Transverse colon (tissue), 4 donors: ENCODE results near the gene CACNA1I. TPM values are rescaled to one million over a fixed set of nuclear protein-coding genes. Genes with fewer than 3 reads are reported as not detected.

Experiments
- DNase-seq: peaks from one replicate; pipeline ENCODE4 v3.0.0-alpha.2; 2019
- H3K27ac ChIP-seq, 4 donors: fragments of 200-600 bp; sonication (generic); 2 replicates each; pipeline ENCODE4 v1.5.1; 2016 to 2018; ENCODE audit warnings: inconsistent platforms in 4 of 4
- H3K27me3 ChIP-seq: fragments of 200-600 bp; sonication (generic); 2 replicates; pipeline ENCODE4 v1.5.1; 2017; ENCODE audit warnings: inconsistent platforms
- H3K36me3 ChIP-seq, 4 donors: fragments of 200-600 bp; sonication (generic); 2 replicates each; pipeline ENCODE4 v1.5.1; 2017 to 2019; ENCODE audit warnings: inconsistent platforms in 4 of 4
- H3K4me1 ChIP-seq, 4 donors: fragments of 200-600 bp; sonication (generic); 2 replicates each; pipeline ENCODE4 v1.5.1; 2017 to 2020; ENCODE audit warnings: inconsistent platforms in 4 of 4
- H3K4me3 ChIP-seq, 4 donors: fragments of 200-600 bp; sonication (generic); 1 replicate in 1 of 4; 2 replicates in 3 of 4; pipeline versions ENCODE4 v1.5.1 to v1.6.1; 2017 to 2019; ENCODE audit warnings: inconsistent platforms in 4 of 4
- H3K9me3 ChIP-seq, 2 donors: fragments of 200-600 bp; sonication (generic); 2 replicates each; pipeline ENCODE4 v1.5.1; 2017 to 2019; ENCODE audit warnings: inconsistent platforms in 2 of 2
- CTCF ChIP-seq, 5 experiments: fragments of 200-600 bp in 3 of 5; fragments of 450-650 bp in 2 of 5; sonication (generic) in 3 of 5; IDR thresholded peaks; 1 replicate in 2 of 5; 2 replicates in 3 of 5; pipeline ENCODE4 v1.5.1; 2016 to 2017; ENCODE audit warnings: antibody characterized with exemption in 5 of 5, inconsistent platforms in 3 of 5, mild to moderate bottlenecking in 2 of 5, moderate library complexity in 1 of 5
- EP300 ChIP-seq: sonication (generic); formaldehyde crosslinking; IDR thresholded peaks from one replicate; pipeline ENCODE4 v1.6.1; 2017; ENCODE audit warnings: antibody characterized with exemption, low read depth
- POLR2A ChIP-seq: fragments of 450-650 bp; IDR thresholded peaks from one replicate; pipeline ENCODE4 v1.6.1; 2016; ENCODE audit warnings: antibody characterized with exemption, mild to moderate bottlenecking, moderate library complexity
- POLR2AphosphoS5 ChIP-seq, 3 donors: sonication (generic); formaldehyde crosslinking; IDR thresholded peaks; one replicate each; pipeline ENCODE4 v1.6.1; 2016; ENCODE audit warnings: antibody characterized with exemption in 3 of 3
- WGBS, 2 donors: methylation state at CpG; one replicate each; pipeline ENCODE4 v1.1.5; 2018; ENCODE audit warnings: low coverage in 1 of 2; 5-methylcytosine and 5-hydroxymethylcytosine counted together
- in situ Hi-C, 4 donors: fragments of 200-750 bp; cut with MboI; loops; one replicate each; pipeline versions ENCODE4 v1.15.0 to v1.15.1; 2017; ENCODE audit warnings: low sequenced_read_pairs in 3 of 4, low pct_ligation_motif_present in 1 of 4, low pct_unique_long_range_greater_than_20kb in 1 of 4
- intact Hi-C: fragments of 100-400 bp; cut with DNase I; formaldehyde crosslinking; loops from one replicate; pipeline ENCODE4 v1.15.1; 2023; ENCODE audit warnings: low total_unique reads
- total RNA-seq, 4 donors: library from RNA; depleted of rRNA; stranded (reverse); fragments of >200 nt; gene quantifications; one replicate each; pipeline ENCODE4 v1.1.0, GENCODE V29; 2016

CACNA1I gene
- total RNA-seq, 4 donors from 2014 or later: 0.14 to 1.1 (median 0.66) TPM

GRCh38 chr22:39528080-39528661, 42.4 kb upstream of the CACNA1I start:
- intact Hi-C loops: loop anchor here (10.0 kb wide), 1 partner anchor 353 kb away; no protein-coding TSS in a partner anchor
- in situ Hi-C loops: loop anchor here in 3 of 4 donors (25.0 kb wide), 2 partner anchors 366 to 834 kb away; partner anchors contain the start of genes SGSM3 (in 3 of the 3) and CBX7 (in 1 of the 3)
- H3K4me1 ChIP-seq: peaks cover 43 to 73% (median 67%) of the 10 kb centered on the region in 4 donors

GRCh38 chr22:39528681-39529486, 41.7 kb upstream of the CACNA1I start:
- peak overlapping the region in 2 of 4 donors; percentile 5 to 29 for H3K4me3 ChIP-seq
- no peaks in the 10 kb centered on the region for H3K9me3 ChIP-seq
- peak overlapping the region; percentile 81 to 97 (median 88) for H3K27ac ChIP-seq
- intact Hi-C loops: loop anchor here (10.0 kb wide), 1 partner anchor 354 kb away; no protein-coding TSS in a partner anchor
- H3K27me3 ChIP-seq: no peaks in the 10 kb centered on the region
- in situ Hi-C loops: loop anchor here in 3 of 4 donors (25.0 kb wide), 2 partner anchors 367 to 833 kb away; partner anchors contain the start of genes SGSM3 (in 3 of the 3) and CBX7 (in 1 of the 3)
- 17% methylated on average over 26 of the region's 32 CpGs; no CpG with 5 or more reads in 1 of the 2 donors for WGBS, 2 donors
- DNase-seq: peak; percentile 95
- peaks cover 41 to 66% (median 60%) of the 10 kb centered on the region in 4 donors for H3K4me1 ChIP-seq
- TF ChIP-seq POLR2AphosphoS5 (IDR thresholded peaks at IDR 0.05) (peak in 2 of 3 donors; percentile 58 to 68), EP300 (no peak), POLR2A (no peak), CTCF (IDR thresholded peaks at IDR 0.05) (peak; percentile 91 to 99 (median 95))
- H3K36me3 ChIP-seq: no peaks in the 10 kb centered on the region

More at GRCh38 chr22:39528080-39528661, 42.4 kb upstream of the CACNA1I start:
- H3K27me3 ChIP-seq: no peaks in the 10 kb centered on the region
- H3K27ac ChIP-seq: peak overlapping the region; percentile 81 to 97 (median 88)
- peak overlapping the region in 1 of 4 donors; percentile 29 for H3K4me3 ChIP-seq
- peak; percentile 41 for DNase-seq
- no peak for TF ChIP-seq POLR2AphosphoS5 (IDR thresholded peaks at IDR 0.05)
- TF ChIP-seq EP300: no peak
- TF ChIP-seq CTCF (IDR thresholded peaks at IDR 0.05): no peak
- TF ChIP-seq POLR2A: no peak
- peaks cover 0 to 3% (median 0%) of the 10 kb centered on the region in 4 donors for H3K36me3 ChIP-seq
- no peaks in the 10 kb centered on the region for H3K9me3 ChIP-seq
- WGBS, 2 donors: 38% methylated on average over 12 of the region's 12 CpGs; no CpG with 5 or more reads in 1 of the 2 donors

- in situ Hi-C loops: loop anchor here in 3 of 4 donors (25.0 kb wide), 2 partner anchors 367 to 833 kb away; partner anchors contain the start of genes SGSM3 (in 3 of the 3) and CBX7 (in 1 of the 3)
- intact Hi-C loops: loop anchor here (10.0 kb wide), 1 partner anchor 355 kb away; no protein-coding TSS in a partner anchor
- Histone ChIP-seq H3K27ac (peak overlapping the region; percentile 81 to 97 (median 88)), H3K9me3 (no peaks in the 10 kb centered on the region), H3K27me3 (no peaks in the 10 kb centered on the region), H3K4me1 (peaks cover 38 to 62% (median 56%) of the 10 kb centered on the region in 4 donors), H3K36me3 (no peaks in the 10 kb centered on the region), H3K4me3 (peak overlapping the region in 1 of 4 donors; percentile 29)
- TF ChIP-seq POLR2AphosphoS5 (IDR thresholded peaks at IDR 0.05) (no peak), POLR2A (no peak), CTCF (IDR thresholded peaks at IDR 0.05) (peak in 3 of 5 experiments; percentile 7 to 12 (median 11))
- WGBS, 2 donors: 20 to 57% methylated on average over 1 to 14 of the region's 17 CpGs
- DNase-seq: no peak
These were observed 41.1 kb upstream of the CACNA1I start for GRCh38 chr22:39529487-39529851.
